Pancreas (tissue), 10 donors: ENCODE measurements around the gene SACS. TPM values are rescaled to one million over a fixed set of nuclear protein-coding genes. Genes with fewer than 3 reads are reported as not detected.

Experiments
- ATAC-seq, 4 donors: fragments of 200-7000 bp; cut with Tn5 transposase; one replicate each; pipeline versions ENCODE4 v1.8.0 to v1.9.1; 2020; ENCODE audit warnings: mild to moderate bottlenecking in 4 of 4, moderate library complexity in 4 of 4
- DNase-seq, 6 donors: peaks; one replicate each; pipeline ENCODE4 v3.0.0-alpha.2; 2020
- FAIRE-seq: peaks from 2 replicates; lab custom pipeline; 2012; peaks lifted over from hg19 to GRCh38; lab: Jason Lieb, UNC
- H3K27ac ChIP-seq, 4 donors: fragments of 200-600 bp; sonication (generic); 1 replicate in 3 of 4; 2 replicates in 1 of 4; pipeline versions ENCODE4 v1.5.0 to v1.8.0; 2020
- H3K27me3 ChIP-seq, 4 donors: fragments of 200-600 bp; one replicate each; pipeline ENCODE4 v1.8.0; 2021
- H3K36me3 ChIP-seq, 3 donors: fragments of 200-600 bp; sonication (generic) in 1 of 3; one replicate each; pipeline versions ENCODE4 v1.5.0 to v1.8.0; 2020 to 2021
- H3K4me1 ChIP-seq, 3 donors: fragments of 200-600 bp; one replicate each; pipeline ENCODE4 v1.8.0; 2021
- H3K4me3 ChIP-seq, 4 donors: fragments of 200-600 bp; sonication (generic) in 2 of 4; one replicate each; pipeline versions ENCODE4 v1.5.0 to v1.8.0; 2020 to 2021
- H3K9me3 ChIP-seq, 4 donors: fragments of 200-600 bp; one replicate each; pipeline ENCODE4 v1.8.0; 2021
- CTCF ChIP-seq, 4 donors: fragments of 200-600 bp; sonication (generic) in 3 of 4; IDR thresholded peaks; one replicate each; pipeline versions ENCODE4 v1.5.0 to v1.8.0; 2021; ENCODE audit warnings: antibody characterized with exemption in 4 of 4
- WGBS, 2 donors: extraction: QIAGEN DNeasy Blood & Tissue Kit; methylation state at CpG; one replicate each; pipeline ENCODE4 v1.1.7; 2013; 5-methylcytosine and 5-hydroxymethylcytosine counted together
- intact Hi-C, 3 donors: fragments of 100-400 bp; cut with DNase I; formaldehyde crosslinking; loops; one replicate each; pipeline versions ENCODE4 v1.11.1 to v1.14.2; 2022
- polyA plus RNA-seq, 2 donors: library from polyadenylated mRNA; stranded (reverse); fragments of 200-250 nt; gene quantifications; one replicate each; pipeline ENCODE4 v1.2.3, GENCODE V29; 2013
- total RNA-seq, 6 donors: library from RNA; stranded (reverse); fragmentation: NEBNext Ultra II Directional in 4 of 6; extraction: Animal tissue kit (Norgen Biotek cat#: 25700) in 4 of 6; gene quantifications; one replicate each; pipeline versions ENCODE4 v1.2.1 to v1.2.4, GENCODE V29; 2021 to 2023
- donor health status: healthy with polysubstance abuse.
- donor health status: DM: no; HTN: no; CAD: no; lungs with moderate emphysema.
- donor health status: DM: no; HTN: no; CAD: no.
- donor health status: control.
- donor health status: control.
- donor health status: Bipolar disorder and iron deficiency.
- donor health status: DM: yes; HTN: yes; CAD: no.
- donor health status: DM: no; HTN: no; CAD: no.
- donor health status: DM: no; HTN: no; CAD: no.
- donor health status: DM: yes; HTN: yes; CAD: no.

SACS gene
- total and polyA plus RNA-seq, 8 donors: 2.1 to 7.9 (median 4.6) TPM

GRCh38 chr13:23375001-23375971 lies 58.2 kb downstream of the SACS start:
- WGBS, 2 donors: 1% methylated on average over 93 to 117 of the region's 117 CpGs
- TF ChIP-seq CTCF (IDR thresholded peaks at IDR 0.05): peak in 1 of 4 donors; percentile 6

GRCh38 chr13:23372264-23372906 lies 61.1 kb downstream of the SACS start:
- no peak overlapping the region for H3K27ac ChIP-seq
- no peaks in the 10 kb centered on the region for H3K4me1 ChIP-seq
- no peaks in the 10 kb centered on the region for H3K9me3 ChIP-seq
- no peaks in the 10 kb centered on the region for H3K36me3 ChIP-seq
- no peak for TF ChIP-seq CTCF (IDR thresholded peaks at IDR 0.05)
- no peaks in the 10 kb centered on the region for H3K27me3 ChIP-seq
- intact Hi-C loops: no loop called here
- FAIRE-seq: no peak
- no peak for ATAC-seq
- no peak overlapping the region for H3K4me3 ChIP-seq
- WGBS, 2 donors: 51 to 53% methylated on average over 5 of the region's 5 CpGs
- DNase-seq: no peak

More at GRCh38 chr13:23375001-23375971, 58.2 kb downstream of the SACS start:
- intact Hi-C loops: no loop called here
- no peaks in the 10 kb centered on the region for H3K27me3 ChIP-seq
- no peak for FAIRE-seq
- peak; percentile 93 to 100 (median 98) for DNase-seq
- ATAC-seq: peak; percentile 95 to 98 (median 97)
- H3K4me3 ChIP-seq: peak overlapping the region; percentile 78 to 91 (median 84)
- no peaks in the 10 kb centered on the region for H3K36me3 ChIP-seq
- H3K4me1 ChIP-seq: no peaks in the 10 kb centered on the region
- H3K27ac ChIP-seq: peak overlapping the region; percentile 48 to 79 (median 73)
- no peaks in the 10 kb centered on the region for H3K9me3 ChIP-seq

- Histone ChIP-seq H3K4me3 (no peak overlapping the region), H3K27me3 (no peaks in the 10 kb centered on the region), H3K36me3 (no peaks in the 10 kb centered on the region), H3K27ac (no peak overlapping the region), H3K4me1 (no peaks in the 10 kb centered on the region), H3K9me3 (no peaks in the 10 kb centered on the region)
- FAIRE-seq: no peak
- intact Hi-C loops: no loop called here
- 97 to 99% methylated on average over 6 of the region's 6 CpGs for WGBS, 2 donors
- no peak for DNase-seq
- no peak for TF ChIP-seq CTCF (IDR thresholded peaks at IDR 0.05)
- no peak for ATAC-seq
These were observed 65.6 kb downstream of the SACS start for GRCh38 chr13:23367907-23368306.

GRCh38 chr13:23365652-23366051 lies 67.8 kb downstream of the SACS start:
- WGBS, 2 donors: 92 to 96% methylated on average over 3 of the region's 3 CpGs
- H3K4me3 ChIP-seq: no peak overlapping the region
- ATAC-seq (no peak), FAIRE-seq (no peak), DNase-seq (no peak)
- intact Hi-C loops: no loop called here
- H3K27ac ChIP-seq: no peak overlapping the region
- H3K4me1 ChIP-seq: no peaks in the 10 kb centered on the region
- TF ChIP-seq CTCF (IDR thresholded peaks at IDR 0.05): no peak
- no peaks in the 10 kb centered on the region for H3K9me3 ChIP-seq
- no peaks in the 10 kb centered on the region for H3K27me3 ChIP-seq
- H3K36me3 ChIP-seq: no peaks in the 10 kb centered on the region
